ENCODE measurements around the gene SGO2. TPM values are rescaled to one million over a fixed set of nuclear protein-coding genes. Genes with fewer than 3 reads are reported as not detected.

The SGO2 gene
- total and polyA plus RNA-seq, 2 of the 13 experiments (the other 11 are each of a cell fraction or from before 2014, with no cell fraction given): 5.1 to 16.2 TPM

DNA sequence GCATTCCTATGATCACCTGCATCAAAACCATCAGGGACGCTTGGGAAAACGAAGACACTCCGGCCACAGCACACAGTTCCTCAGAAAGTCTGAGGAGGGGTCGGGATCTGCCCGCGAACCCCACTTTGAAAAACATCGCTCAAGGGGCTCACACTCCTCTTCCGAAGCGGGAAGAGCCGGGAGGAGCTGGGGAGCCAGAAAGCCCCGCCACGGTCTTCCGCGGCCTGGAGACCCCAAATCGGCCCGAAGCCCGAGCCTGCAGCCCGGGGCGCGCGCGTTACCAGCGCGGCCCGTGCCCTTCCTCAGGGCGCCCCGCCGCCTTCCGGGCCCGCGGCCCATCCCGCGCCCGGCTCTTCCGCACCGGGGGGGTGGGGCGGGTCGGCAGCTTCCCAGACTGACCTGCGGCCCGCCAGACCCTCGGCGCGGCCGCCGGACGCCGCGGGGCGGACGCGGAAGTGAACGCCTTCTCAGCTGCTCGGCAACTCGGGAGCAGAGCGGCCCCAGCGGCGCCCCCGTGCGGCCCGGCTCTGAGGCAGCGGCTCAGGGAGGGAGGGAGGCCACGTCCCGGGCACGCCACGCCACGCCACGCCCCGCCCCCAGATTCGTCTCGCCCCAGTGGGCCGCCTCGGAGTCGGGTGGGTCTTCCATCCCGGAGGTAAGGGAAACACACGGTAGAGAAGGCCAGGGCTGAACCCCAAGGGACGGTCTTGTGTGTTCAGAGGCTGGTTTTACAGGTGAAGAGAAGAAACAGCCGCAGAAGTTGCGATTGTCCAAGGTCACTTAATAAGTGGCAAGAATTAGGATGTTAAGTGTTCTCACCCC, 16.2 kb upstream of the SGO2 start, which contains the start of gene KCTD18 (continued):
- TF ChIP-seq, protein P1, sequence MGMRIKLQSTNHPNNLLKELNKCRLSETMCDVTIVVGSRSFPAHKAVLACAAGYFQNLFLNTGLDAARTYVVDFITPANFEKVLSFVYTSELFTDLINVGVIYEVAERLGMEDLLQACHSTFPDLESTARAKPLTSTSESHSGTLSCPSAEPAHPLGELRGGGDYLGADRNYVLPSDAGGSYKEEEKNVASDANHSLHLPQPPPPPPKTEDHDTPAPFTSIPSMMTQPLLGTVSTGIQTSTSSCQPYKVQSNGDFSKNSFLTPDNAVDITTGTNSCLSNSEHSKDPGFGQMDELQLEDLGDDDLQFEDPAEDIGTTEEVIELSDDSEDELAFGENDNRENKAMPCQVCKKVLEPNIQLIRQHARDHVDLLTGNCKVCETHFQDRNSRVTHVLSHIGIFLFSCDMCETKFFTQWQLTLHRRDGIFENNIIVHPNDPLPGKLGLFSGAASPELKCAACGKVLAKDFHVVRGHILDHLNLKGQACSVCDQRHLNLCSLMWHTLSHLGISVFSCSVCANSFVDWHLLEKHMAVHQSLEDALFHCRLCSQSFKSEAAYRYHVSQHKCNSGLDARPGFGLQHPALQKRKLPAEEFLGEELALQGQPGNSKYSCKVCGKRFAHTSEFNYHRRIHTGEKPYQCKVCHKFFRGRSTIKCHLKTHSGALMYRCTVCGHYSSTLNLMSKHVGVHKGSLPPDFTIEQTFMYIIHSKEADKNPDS (CRISPR knock-in tag; IDR thresholded peaks at IDR 0.05): peak; percentile 63
- TF ChIP-seq ZNF614 (CRISPR knock-in tag; IDR thresholded peaks at IDR 0.05; ENCODE audit: borderline replicate concordance): no peak
- no peak for TF ChIP-seq MAFG (CRISPR knock-in tag; IDR thresholded peaks at IDR 0.05)
- TF ChIP-seq, protein P2, sequence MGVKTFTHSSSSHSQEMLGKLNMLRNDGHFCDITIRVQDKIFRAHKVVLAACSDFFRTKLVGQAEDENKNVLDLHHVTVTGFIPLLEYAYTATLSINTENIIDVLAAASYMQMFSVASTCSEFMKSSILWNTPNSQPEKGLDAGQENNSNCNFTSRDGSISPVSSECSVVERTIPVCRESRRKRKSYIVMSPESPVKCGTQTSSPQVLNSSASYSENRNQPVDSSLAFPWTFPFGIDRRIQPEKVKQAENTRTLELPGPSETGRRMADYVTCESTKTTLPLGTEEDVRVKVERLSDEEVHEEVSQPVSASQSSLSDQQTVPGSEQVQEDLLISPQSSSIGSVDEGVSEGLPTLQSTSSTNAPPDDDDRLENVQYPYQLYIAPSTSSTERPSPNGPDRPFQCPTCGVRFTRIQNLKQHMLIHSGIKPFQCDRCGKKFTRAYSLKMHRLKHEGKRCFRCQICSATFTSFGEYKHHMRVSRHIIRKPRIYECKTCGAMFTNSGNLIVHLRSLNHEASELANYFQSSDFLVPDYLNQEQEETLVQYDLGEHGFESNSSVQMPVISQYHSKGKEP (CRISPR knock-in tag; IDR thresholded peaks at IDR 0.05): no peak; the same call in 1 of the 2 replicates
- no peak for TF ChIP-seq ZNF766 (CRISPR knock-in tag; IDR thresholded peaks at IDR 0.05; ENCODE audit: borderline replicate concordance)
- peak; percentile 71 for TF ChIP-seq ZNF160 (CRISPR knock-in tag; IDR thresholded peaks at IDR 0.05)
- no peak for TF ChIP-seq ZNF317 (CRISPR knock-in tag; IDR thresholded peaks at IDR 0.05)
- TF ChIP-seq LCORL (IDR thresholded peaks at IDR 0.05): no peak
- TF ChIP-seq LCORL (CRISPR knock-in tag; IDR thresholded peaks at IDR 0.05): peak; percentile 87
- TF ChIP-seq, protein P3, sequence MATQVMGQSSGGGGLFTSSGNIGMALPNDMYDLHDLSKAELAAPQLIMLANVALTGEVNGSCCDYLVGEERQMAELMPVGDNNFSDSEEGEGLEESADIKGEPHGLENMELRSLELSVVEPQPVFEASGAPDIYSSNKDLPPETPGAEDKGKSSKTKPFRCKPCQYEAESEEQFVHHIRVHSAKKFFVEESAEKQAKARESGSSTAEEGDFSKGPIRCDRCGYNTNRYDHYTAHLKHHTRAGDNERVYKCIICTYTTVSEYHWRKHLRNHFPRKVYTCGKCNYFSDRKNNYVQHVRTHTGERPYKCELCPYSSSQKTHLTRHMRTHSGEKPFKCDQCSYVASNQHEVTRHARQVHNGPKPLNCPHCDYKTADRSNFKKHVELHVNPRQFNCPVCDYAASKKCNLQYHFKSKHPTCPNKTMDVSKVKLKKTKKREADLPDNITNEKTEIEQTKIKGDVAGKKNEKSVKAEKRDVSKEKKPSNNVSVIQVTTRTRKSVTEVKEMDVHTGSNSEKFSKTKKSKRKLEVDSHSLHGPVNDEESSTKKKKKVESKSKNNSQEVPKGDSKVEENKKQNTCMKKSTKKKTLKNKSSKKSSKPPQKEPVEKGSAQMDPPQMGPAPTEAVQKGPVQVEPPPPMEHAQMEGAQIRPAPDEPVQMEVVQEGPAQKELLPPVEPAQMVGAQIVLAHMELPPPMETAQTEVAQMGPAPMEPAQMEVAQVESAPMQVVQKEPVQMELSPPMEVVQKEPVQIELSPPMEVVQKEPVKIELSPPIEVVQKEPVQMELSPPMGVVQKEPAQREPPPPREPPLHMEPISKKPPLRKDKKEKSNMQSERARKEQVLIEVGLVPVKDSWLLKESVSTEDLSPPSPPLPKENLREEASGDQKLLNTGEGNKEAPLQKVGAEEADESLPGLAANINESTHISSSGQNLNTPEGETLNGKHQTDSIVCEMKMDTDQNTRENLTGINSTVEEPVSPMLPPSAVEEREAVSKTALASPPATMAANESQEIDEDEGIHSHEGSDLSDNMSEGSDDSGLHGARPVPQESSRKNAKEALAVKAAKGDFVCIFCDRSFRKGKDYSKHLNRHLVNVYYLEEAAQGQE (IDR thresholded peaks at IDR 0.05; ENCODE audit: borderline replicate concordance in 1 of 2, low read depth in 1 of 2, low read length in 2 of 2): no peak
- no peak for TF ChIP-seq TBX3 (IDR thresholded peaks at IDR 0.05; ENCODE audit: borderline replicate concordance)
- 0 out of 2 replicates have a peak, but pooled peaks have one; percentile 30 for TF ChIP-seq ISL2 (CRISPR knock-in tag; IDR thresholded peaks at IDR 0.05)
- TF ChIP-seq MTF1 (CRISPR knock-in tag; IDR thresholded peaks at IDR 0.05): no peak
- peak; percentile 64 for TF ChIP-seq CBX1 (IDR thresholded peaks at IDR 0.05; ENCODE audit: low read depth)
- TF ChIP-seq ZNF121 (CRISPR knock-in tag; IDR thresholded peaks at IDR 0.05): peak; percentile 68; the same call in 1 of the 2 replicates
- peak; percentile 63; the same call in 1 of the 2 replicates for TF ChIP-seq PPARG (CRISPR knock-in tag; conservative IDR thresholded peaks at IDR 0.05)
- TF ChIP-seq HNRNPH1 (optimal IDR thresholded peaks at IDR 0.05; ENCODE audit: low read depth, low read length): peak; percentile 31
- TF ChIP-seq NPAS2 (CRISPR knock-in tag; IDR thresholded peaks at IDR 0.05; ENCODE audit: borderline replicate concordance): no peak
- TF ChIP-seq HIVEP1 (CRISPR knock-in tag; IDR thresholded peaks at IDR 0.05): no peak
- TF ChIP-seq ZNF615 (CRISPR knock-in tag; IDR thresholded peaks at IDR 0.05; ENCODE audit: borderline replicate concordance): peak; percentile 83
- TF ChIP-seq ZNF143 (CRISPR knock-in tag; IDR thresholded peaks at IDR 0.05): peak; percentile 80
- TF ChIP-seq BRD4 (CRISPR knock-in tag; IDR thresholded peaks at IDR 0.05): peak; percentile 54; the same call in 1 of the 2 replicates
- TF ChIP-seq HOXD1 (CRISPR knock-in tag; IDR thresholded peaks at IDR 0.05): peak; percentile 58; the same call in 1 of the 2 replicates
- peak; percentile 46; the same call in 1 of the 2 replicates for TF ChIP-seq KAT7 (CRISPR knock-in tag; IDR thresholded peaks at IDR 0.05; ENCODE audit: borderline replicate concordance)

Measured in HepG2 (cell line).